Pancreas (tissue), 10 donors: ENCODE results near the gene NUDT22. TPM values are rescaled to one million over a fixed set of nuclear protein-coding genes. Genes with fewer than 3 reads are reported as not detected.

Experiments used
- ATAC-seq, 4 donors: fragments of 200-7000 bp; cut with Tn5 transposase; one replicate each; pipeline versions ENCODE4 v1.8.0 to v1.9.1; 2020; ENCODE audit warnings: mild to moderate bottlenecking in 4 of 4, moderate library complexity in 4 of 4
- DNase-seq, 6 donors: peaks; one replicate each; pipeline ENCODE4 v3.0.0-alpha.2; 2020
- FAIRE-seq: peaks from 2 replicates; lab custom pipeline; 2012; peaks lifted over from hg19 to GRCh38; lab: Jason Lieb, UNC
- H3K27ac ChIP-seq, 4 donors: fragments of 200-600 bp; sonication (generic); 1 replicate in 3 of 4; 2 replicates in 1 of 4; pipeline versions ENCODE4 v1.5.0 to v1.8.0; 2020
- H3K27me3 ChIP-seq, 4 donors: fragments of 200-600 bp; one replicate each; pipeline ENCODE4 v1.8.0; 2021
- H3K36me3 ChIP-seq, 3 donors: fragments of 200-600 bp; sonication (generic) in 1 of 3; one replicate each; pipeline versions ENCODE4 v1.5.0 to v1.8.0; 2020 to 2021
- H3K4me1 ChIP-seq, 3 donors: fragments of 200-600 bp; one replicate each; pipeline ENCODE4 v1.8.0; 2021
- H3K4me3 ChIP-seq, 4 donors: fragments of 200-600 bp; sonication (generic) in 2 of 4; one replicate each; pipeline versions ENCODE4 v1.5.0 to v1.8.0; 2020 to 2021
- H3K9me3 ChIP-seq, 4 donors: fragments of 200-600 bp; one replicate each; pipeline ENCODE4 v1.8.0; 2021
- CTCF ChIP-seq, 4 donors: fragments of 200-600 bp; sonication (generic) in 3 of 4; IDR thresholded peaks; one replicate each; pipeline versions ENCODE4 v1.5.0 to v1.8.0; 2021; ENCODE audit warnings: antibody characterized with exemption in 4 of 4
- WGBS, 2 donors: extraction: QIAGEN DNeasy Blood & Tissue Kit; methylation state at CpG; one replicate each; pipeline ENCODE4 v1.1.7; 2013; 5-methylcytosine and 5-hydroxymethylcytosine counted together
- intact Hi-C, 3 donors: fragments of 100-400 bp; cut with DNase I; formaldehyde crosslinking; loops; one replicate each; pipeline versions ENCODE4 v1.11.1 to v1.14.2; 2022
- polyA plus RNA-seq, 2 donors: library from polyadenylated mRNA; stranded (reverse); fragments of 200-250 nt; gene quantifications; one replicate each; pipeline ENCODE4 v1.2.3, GENCODE V29; 2013
- total RNA-seq, 6 donors: library from RNA; stranded (reverse); fragmentation: NEBNext Ultra II Directional in 4 of 6; extraction: Animal tissue kit (Norgen Biotek cat#: 25700) in 4 of 6; gene quantifications; one replicate each; pipeline versions ENCODE4 v1.2.1 to v1.2.4, GENCODE V29; 2021 to 2023
- donor health status: healthy with polysubstance abuse.
- donor health status: DM: no; HTN: no; CAD: no; lungs with moderate emphysema.
- donor health status: DM: no; HTN: no; CAD: no.
- donor health status: control.
- donor health status: control.
- donor health status: Bipolar disorder and iron deficiency.
- donor health status: DM: yes; HTN: yes; CAD: no.
- donor health status: DM: no; HTN: no; CAD: no.
- donor health status: DM: no; HTN: no; CAD: no.
- donor health status: DM: yes; HTN: yes; CAD: no.

NUDT22 gene
- total and polyA plus RNA-seq, 8 donors, result 32.6 to 115 (median 39.0) TPM

- Histone ChIP-seq H3K36me3 (peaks cover 19 to 75% (median 55%) of the 10 kb centered on the region in 3 donors), H3K27ac (no peak overlapping the region), H3K4me3 (no peak overlapping the region), H3K27me3 (no peaks in the 10 kb centered on the region), H3K9me3 (no peaks in the 10 kb centered on the region), H3K4me1 (no peaks in the 10 kb centered on the region)
- DNase-seq (no peak), ATAC-seq (no peak), FAIRE-seq (no peak)
- 93 to 96% methylated on average over 2 of the region's 2 CpGs for WGBS, 2 donors
- intact Hi-C loops, result no loop called here
- TF ChIP-seq CTCF (IDR thresholded peaks at IDR 0.05), result no peak
Observed at GRCh38 chr11:64198511-64198910, 27.6 kb upstream of the NUDT22 start.

- WGBS, 2 donors, result 56 to 65% methylated on average over 3 of the region's 3 CpGs
- TF ChIP-seq CTCF (IDR thresholded peaks at IDR 0.05), result no peak
- Histone ChIP-seq H3K4me3 (no peak overlapping the region), H3K27ac (no peak overlapping the region), H3K36me3 (peaks cover 7 to 52% (median 35%) of the 10 kb centered on the region in 3 donors), H3K9me3 (no peaks in the 10 kb centered on the region), H3K27me3 (no peaks in the 10 kb centered on the region), H3K4me1 (peaks cover 0 to 3% (median 0%) of the 10 kb centered on the region in 3 donors)
- intact Hi-C loops, result loop anchor here in 1 of 3 donors (10.0 kb wide), 1 partner anchor 93 kb away; the partner anchor contains the start of gene KCNK4
- ATAC-seq (no peak), FAIRE-seq (no peak), DNase-seq (no peak)
Observed at GRCh38 chr11:64201543-64201942, 24.5 kb upstream of the NUDT22 start.

- ATAC-seq (no peak), DNase-seq (no peak), FAIRE-seq (no peak)
- H3K4me3 ChIP-seq, result no peak overlapping the region
- H3K27me3 ChIP-seq, result no peaks in the 10 kb centered on the region
- no peaks in the 10 kb centered on the region for H3K9me3 ChIP-seq
- H3K4me1 ChIP-seq, result peaks cover 0 to 3% (median 0%) of the 10 kb centered on the region in 3 donors
- no peak overlapping the region for H3K27ac ChIP-seq
- 89% methylated on average over 9 of the region's 9 CpGs for WGBS, 2 donors
- peaks cover 4 to 38% (median 20%) of the 10 kb centered on the region in 3 donors for H3K36me3 ChIP-seq
- TF ChIP-seq CTCF (IDR thresholded peaks at IDR 0.05), result no peak
- intact Hi-C loops, result loop anchor here in 1 of 3 donors (10.0 kb wide), 1 partner anchor 92 kb away; the partner anchor contains the start of gene KCNK4
Observed at GRCh38 chr11:64202992-64203391, 23.1 kb upstream of the NUDT22 start.

GRCh38 chr11:64203421-64204079 is 22.5 kb upstream of the NUDT22 start:
- TF ChIP-seq CTCF (IDR thresholded peaks at IDR 0.05), result no peak
- intact Hi-C loops, result loop anchor here in 1 of 3 donors (10.0 kb wide), 1 partner anchor 91 kb away; the partner anchor contains the start of gene KCNK4
- DNase-seq (no peak), ATAC-seq (no peak), FAIRE-seq (no peak)
- Histone ChIP-seq H3K27ac (no peak overlapping the region), H3K4me3 (no peak overlapping the region), H3K27me3 (no peaks in the 10 kb centered on the region), H3K9me3 (no peaks in the 10 kb centered on the region), H3K4me1 (peaks cover 0 to 3% (median 0%) of the 10 kb centered on the region in 3 donors), H3K36me3 (peaks cover 4 to 34% (median 15%) of the 10 kb centered on the region in 3 donors)
- WGBS, 2 donors, result 89 to 93% methylated on average over 27 of the region's 27 CpGs

GRCh38 chr11:64204080-64204440 is 22.0 kb upstream of the NUDT22 start:
- DNase-seq, result no peak
- WGBS, 2 donors, result 79% methylated on average over 15 to 16 of the region's 16 CpGs
- intact Hi-C loops, result loop anchor here in 1 of 3 donors (10.0 kb wide), 1 partner anchor 91 kb away; the partner anchor contains the start of gene KCNK4
- H3K9me3 ChIP-seq, result no peaks in the 10 kb centered on the region
- H3K36me3 ChIP-seq, result peaks cover 4 to 34% (median 15%) of the 10 kb centered on the region in 3 donors
- FAIRE-seq, result no peak
- no peaks in the 10 kb centered on the region for H3K27me3 ChIP-seq
- TF ChIP-seq CTCF (IDR thresholded peaks at IDR 0.05), result no peak
- no peak overlapping the region for H3K27ac ChIP-seq
- no peak for ATAC-seq
- no peak overlapping the region for H3K4me3 ChIP-seq
- H3K4me1 ChIP-seq, result peaks cover 0 to 3% (median 0%) of the 10 kb centered on the region in 3 donors
